Psoas muscle (tissue), 8 donors: ENCODE results near the gene GRIN3A. TPM values are rescaled to one million over a fixed set of nuclear protein-coding genes. Genes with fewer than 3 reads are reported as not detected.
A peak's percentile ranks its signal among the peaks of the same experiment; 100 is the strongest.

Experiments
- ATAC-seq, 4 donors: fragments of 200-7000 bp; cut with Tn5 transposase; one replicate each; pipeline ENCODE4 v1.9.1; 2020; ENCODE audit warnings: moderate library complexity in 3 of 4, mild to moderate bottlenecking in 2 of 4
- DNase-seq, 2 donors: peaks; one replicate each; pipeline ENCODE4 v3.0.0-alpha.2; 2020
- H3K27ac ChIP-seq: fragments of 200-600 bp; one replicate; pipeline ENCODE4 v1.8.0; 2022
- H3K27me3 ChIP-seq, 3 donors: fragments of 200-600 bp in 1 of 3; one replicate each; pipeline versions ENCODE4 v1.6.1 to v1.8.0; 2013 to 2022; ENCODE audit warnings: low read length in 2 of 3, mild to moderate bottlenecking in 2 of 3, moderate library complexity in 1 of 3; ENCODE audit not compliant: insufficient read depth in 3 of 3
- H3K36me3 ChIP-seq, 2 donors: fragments of 200-600 bp in 1 of 2; one replicate each; pipeline versions ENCODE4 v1.6.1 to v1.8.0; 2013 to 2022; ENCODE audit warnings: low read depth in 1 of 2, mild to moderate bottlenecking in 1 of 2, moderate library complexity in 1 of 2; ENCODE audit not compliant: insufficient read depth in 1 of 2
- H3K4me1 ChIP-seq: fragments of 200-600 bp; one replicate; pipeline ENCODE4 v1.8.0; 2022
- H3K4me3 ChIP-seq: fragments of 200-600 bp; one replicate; pipeline ENCODE4 v1.8.0; 2022; ENCODE audit warnings: mild to moderate bottlenecking
- H3K9me3 ChIP-seq: fragments of 200-600 bp; one replicate; pipeline ENCODE4 v1.8.0; 2022
- WGBS, 3 donors: extraction: QIAGEN DNeasy Blood & Tissue Kit; methylation state at CpG; one replicate each; pipeline versions ENCODE4 v1.1.6 to v1.1.7; 2013; 5-methylcytosine and 5-hydroxymethylcytosine counted together
- intact Hi-C, 2 donors: fragments of 100-400 bp; cut with DNase I; formaldehyde crosslinking; loops; one replicate each; pipeline versions ENCODE4 v1.11.0 to v1.14.2; 2022
- polyA plus RNA-seq, 3 donors: library from polyadenylated mRNA; stranded (reverse); fragments of 200-250 nt; gene quantifications; one replicate each; pipeline ENCODE4 v1.2.3, GENCODE V29; 2013
- total RNA-seq, 4 donors: library from RNA; stranded (reverse); fragmentation: NEBNext Ultra II Directional in 2 of 4; extraction: Animal tissue kit (Norgen Biotek cat#: 25700) in 2 of 4; gene quantifications; one replicate each; pipeline versions ENCODE4 v1.2.1 to v1.2.4, GENCODE V29; 2021 to 2023
- TF ChIP-seq, protein P1 (sequence below): fragments of 200-600 bp; IDR thresholded peaks from one replicate; pipeline ENCODE4 v1.8.0; 2022; ENCODE audit warnings: antibody characterized with exemption
- donor health status: healthy with polysubstance abuse.
- donor health status: DM: no; HTN: no; CAD: no; lungs with moderate emphysema.
- donor health status: Bipolar disorder and iron deficiency.
- donor health status: healthy.
- donor health status: DM: yes; HTN: yes; CAD: no.
- donor health status: DM: no; HTN: no; CAD: no.
- donor health status: DM: no; HTN: no; CAD: no.
- donor health status: DM: yes; HTN: yes; CAD: no.

Gene GRIN3A
- total and polyA plus RNA-seq, 7 donors, result 0.01 to 0.04 TPM; not detected in 5

DNA sequence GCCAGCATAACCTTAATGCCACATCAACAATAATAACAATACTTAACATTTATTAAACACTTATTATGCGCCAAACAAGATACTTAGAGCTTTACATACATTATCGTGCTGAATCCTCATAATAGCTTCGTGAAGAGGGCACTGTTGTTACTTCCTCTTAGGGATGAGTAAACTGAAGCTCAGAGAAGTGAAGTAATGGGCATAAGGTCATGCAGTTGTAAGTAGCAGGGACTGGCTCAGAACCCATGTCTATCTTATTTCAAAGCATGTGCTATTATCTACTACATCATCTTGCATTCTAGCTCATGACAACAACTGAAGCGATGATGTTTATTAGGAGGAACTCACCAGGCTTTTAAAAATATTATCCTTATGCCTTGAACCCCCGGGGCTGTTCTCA is 108.8 kb downstream of the GRIN3A start:
- no peaks in the 10 kb centered on the region for H3K36me3 ChIP-seq
- H3K4me3 ChIP-seq, result no peak overlapping the region
- DNase-seq (no peak), ATAC-seq (no peak)
- TF ChIP-seq, protein P1, sequence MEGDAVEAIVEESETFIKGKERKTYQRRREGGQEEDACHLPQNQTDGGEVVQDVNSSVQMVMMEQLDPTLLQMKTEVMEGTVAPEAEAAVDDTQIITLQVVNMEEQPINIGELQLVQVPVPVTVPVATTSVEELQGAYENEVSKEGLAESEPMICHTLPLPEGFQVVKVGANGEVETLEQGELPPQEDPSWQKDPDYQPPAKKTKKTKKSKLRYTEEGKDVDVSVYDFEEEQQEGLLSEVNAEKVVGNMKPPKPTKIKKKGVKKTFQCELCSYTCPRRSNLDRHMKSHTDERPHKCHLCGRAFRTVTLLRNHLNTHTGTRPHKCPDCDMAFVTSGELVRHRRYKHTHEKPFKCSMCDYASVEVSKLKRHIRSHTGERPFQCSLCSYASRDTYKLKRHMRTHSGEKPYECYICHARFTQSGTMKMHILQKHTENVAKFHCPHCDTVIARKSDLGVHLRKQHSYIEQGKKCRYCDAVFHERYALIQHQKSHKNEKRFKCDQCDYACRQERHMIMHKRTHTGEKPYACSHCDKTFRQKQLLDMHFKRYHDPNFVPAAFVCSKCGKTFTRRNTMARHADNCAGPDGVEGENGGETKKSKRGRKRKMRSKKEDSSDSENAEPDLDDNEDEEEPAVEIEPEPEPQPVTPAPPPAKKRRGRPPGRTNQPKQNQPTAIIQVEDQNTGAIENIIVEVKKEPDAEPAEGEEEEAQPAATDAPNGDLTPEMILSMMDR, result no peak
- H3K27ac ChIP-seq, result no peak overlapping the region
- WGBS, 3 donors, result 76 to 79% (median 79%) methylated on average over 5 of the region's 5 CpGs
- intact Hi-C loops, result no loop called here
- H3K4me1 ChIP-seq, result no peaks in the 10 kb centered on the region
- no peaks in the 10 kb centered on the region for H3K9me3 ChIP-seq
- H3K27me3 ChIP-seq, result no peaks in the 10 kb centered on the region

DNA sequence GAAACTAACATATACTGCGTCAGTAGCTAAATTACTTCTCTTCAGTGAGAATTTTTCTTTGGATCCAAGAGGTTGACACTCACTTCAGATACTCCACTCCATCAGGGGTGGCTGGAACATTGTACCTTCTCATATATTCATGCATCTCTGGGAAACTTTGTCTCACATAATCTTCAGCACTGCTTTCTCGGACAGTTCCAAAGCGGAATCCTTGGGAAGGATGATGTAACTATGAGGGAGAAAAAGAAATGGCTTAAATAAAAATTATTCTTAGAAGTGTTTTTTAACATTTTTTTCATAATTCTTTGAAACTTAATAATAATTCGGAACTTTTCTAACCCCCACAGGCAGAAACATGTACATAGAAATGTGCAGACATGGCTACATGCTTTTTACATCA is 110.3 kb downstream of the GRIN3A start:
- no peak for DNase-seq
- TF ChIP-seq, protein P1, result no peak
- H3K27ac ChIP-seq, result no peak overlapping the region
- ATAC-seq, result no peak
- no peaks in the 10 kb centered on the region for H3K27me3 ChIP-seq
- 60 to 62% (median 61%) methylated on average over 4 of the region's 4 CpGs for WGBS, 3 donors
- no peak overlapping the region for H3K4me3 ChIP-seq
- H3K9me3 ChIP-seq, result no peaks in the 10 kb centered on the region
- H3K4me1 ChIP-seq, result no peaks in the 10 kb centered on the region
- intact Hi-C loops, result no loop called here
- no peaks in the 10 kb centered on the region for H3K36me3 ChIP-seq

GRCh38 chr9:101626295-101626694 is 112.2 kb downstream of the GRIN3A start:
- TF ChIP-seq, protein P1, result no peak
- WGBS, 3 donors, result 70 to 88% (median 79%) methylated on average over 1 of the region's 1 CpG

DNA sequence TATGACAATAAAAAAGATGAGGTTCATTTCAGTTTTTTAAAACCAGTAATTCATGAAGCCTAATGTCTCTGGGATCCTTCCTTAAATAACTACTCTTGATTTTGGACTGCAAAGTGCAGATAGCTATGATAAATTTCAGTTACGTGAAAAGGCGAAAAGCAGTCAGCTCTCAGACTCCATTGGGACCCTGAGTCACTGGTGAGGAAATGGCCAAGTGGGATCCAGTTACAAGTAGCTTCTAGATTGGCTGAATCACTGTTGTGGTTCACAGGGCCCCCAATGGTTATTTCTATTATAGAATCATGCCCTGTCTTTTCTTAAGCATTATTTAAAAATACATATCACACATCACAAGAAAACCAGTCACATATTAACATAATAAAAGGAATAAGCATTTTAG is 112.6 kb downstream of the GRIN3A start:
- Histone ChIP-seq H3K27me3 (no peaks in the 10 kb centered on the region), H3K4me3 (no peak overlapping the region), H3K27ac (no peak overlapping the region), H3K4me1 (no peaks in the 10 kb centered on the region), H3K9me3 (no peaks in the 10 kb centered on the region), H3K36me3 (no peaks in the 10 kb centered on the region)
- intact Hi-C loops, result no loop called here
- DNase-seq (peak in 1 of 2 donors; percentile 14), ATAC-seq (no peak)
- TF ChIP-seq, protein P1, result no peak
- WGBS, 3 donors, result 61 to 64% (median 62%) methylated on average over 2 of the region's 2 CpGs

More at GRCh38 chr9:101626295-101626694, 112.2 kb downstream of the GRIN3A start:
- Histone ChIP-seq H3K36me3 (no peaks in the 10 kb centered on the region), H3K27ac (no peak overlapping the region), H3K4me3 (no peak overlapping the region), H3K4me1 (no peaks in the 10 kb centered on the region), H3K9me3 (no peaks in the 10 kb centered on the region), H3K27me3 (no peaks in the 10 kb centered on the region)
- DNase-seq (no peak), ATAC-seq (no peak)
- intact Hi-C loops, result no loop called here

DNA sequence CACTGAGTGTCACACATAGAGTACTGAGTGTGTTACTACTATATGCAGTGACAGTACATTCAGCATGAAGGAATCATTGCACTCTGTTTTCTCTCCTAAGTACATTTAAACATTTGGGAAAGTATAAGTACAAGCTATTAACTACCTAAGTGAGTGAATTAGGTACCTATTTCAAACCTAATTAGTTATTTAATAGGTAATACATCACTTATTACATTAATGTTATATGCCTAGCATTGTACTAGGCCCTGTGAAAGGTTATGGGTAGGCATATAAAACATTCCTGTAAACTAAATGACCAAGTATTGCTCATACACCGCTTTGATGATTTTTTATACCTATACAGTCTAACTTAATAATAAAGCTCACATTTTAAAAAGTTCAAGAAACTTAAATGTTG is 118.0 kb downstream of the GRIN3A start:
- 91 to 94% (median 94%) methylated on average over 1 of the region's 1 CpG for WGBS, 3 donors
- no peak for DNase-seq
- H3K9me3 ChIP-seq, result no peaks in the 10 kb centered on the region
- H3K4me1 ChIP-seq, result no peaks in the 10 kb centered on the region
- no peaks in the 10 kb centered on the region for H3K36me3 ChIP-seq
- H3K27ac ChIP-seq, result no peak overlapping the region
- ATAC-seq, result no peak
- H3K27me3 ChIP-seq, result no peaks in the 10 kb centered on the region
- no peak overlapping the region for H3K4me3 ChIP-seq
- intact Hi-C loops, result no loop called here
- TF ChIP-seq, protein P1, result no peak
